Lower leg skin (tissue), 3 donors: ENCODE measurements around the gene CLHC1.

ENCODE experiments used
- POLR2A ChIP-seq, 2 donors: fragments of 450-650 bp; IDR thresholded peaks; one replicate each; pipeline ENCODE4 v1.6.1; 2016 to 2017; ENCODE audit warnings: antibody characterized with exemption in 2 of 2, mild to moderate bottlenecking in 1 of 2, moderate library complexity in 1 of 2
- TF ChIP-seq, protein P1 (sequence below), 3 donors: fragments of 450-650 bp; IDR thresholded peaks; one replicate each; pipeline ENCODE4 v1.5.1; 2016; ENCODE audit warnings: antibody characterized with exemption in 3 of 3, mild to moderate bottlenecking in 3 of 3, moderate library complexity in 2 of 3

DNA sequence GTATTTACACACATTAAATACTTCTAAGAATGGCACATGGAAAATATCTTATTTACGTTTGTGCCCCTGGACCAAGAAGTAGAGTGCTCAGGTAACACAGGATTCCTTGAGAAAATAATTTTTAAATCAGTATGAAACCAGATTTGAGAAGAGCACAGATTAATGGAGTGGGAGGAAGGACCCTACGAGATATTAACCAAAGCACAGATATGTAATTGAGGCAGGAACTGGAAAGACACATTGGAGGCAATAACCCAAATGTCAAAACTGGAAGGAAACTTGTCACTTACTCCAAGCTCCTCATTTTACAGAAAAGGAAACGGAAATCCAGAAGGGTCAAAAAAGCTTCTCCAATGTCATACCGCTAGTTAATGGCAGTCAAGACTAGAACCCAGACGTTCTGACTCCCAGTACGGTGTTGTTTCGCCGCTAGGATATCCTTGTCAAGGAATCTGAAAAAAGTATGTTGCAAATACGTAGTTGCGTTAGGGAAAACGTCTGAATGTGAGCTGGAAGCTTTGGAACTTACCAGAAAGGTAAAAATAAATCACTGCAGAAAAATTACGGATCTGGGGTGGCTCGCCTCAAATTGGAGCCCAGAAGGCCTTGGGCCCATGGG lies 36.3 kb upstream of the CLHC1 start:
- TF ChIP-seq, protein P1, sequence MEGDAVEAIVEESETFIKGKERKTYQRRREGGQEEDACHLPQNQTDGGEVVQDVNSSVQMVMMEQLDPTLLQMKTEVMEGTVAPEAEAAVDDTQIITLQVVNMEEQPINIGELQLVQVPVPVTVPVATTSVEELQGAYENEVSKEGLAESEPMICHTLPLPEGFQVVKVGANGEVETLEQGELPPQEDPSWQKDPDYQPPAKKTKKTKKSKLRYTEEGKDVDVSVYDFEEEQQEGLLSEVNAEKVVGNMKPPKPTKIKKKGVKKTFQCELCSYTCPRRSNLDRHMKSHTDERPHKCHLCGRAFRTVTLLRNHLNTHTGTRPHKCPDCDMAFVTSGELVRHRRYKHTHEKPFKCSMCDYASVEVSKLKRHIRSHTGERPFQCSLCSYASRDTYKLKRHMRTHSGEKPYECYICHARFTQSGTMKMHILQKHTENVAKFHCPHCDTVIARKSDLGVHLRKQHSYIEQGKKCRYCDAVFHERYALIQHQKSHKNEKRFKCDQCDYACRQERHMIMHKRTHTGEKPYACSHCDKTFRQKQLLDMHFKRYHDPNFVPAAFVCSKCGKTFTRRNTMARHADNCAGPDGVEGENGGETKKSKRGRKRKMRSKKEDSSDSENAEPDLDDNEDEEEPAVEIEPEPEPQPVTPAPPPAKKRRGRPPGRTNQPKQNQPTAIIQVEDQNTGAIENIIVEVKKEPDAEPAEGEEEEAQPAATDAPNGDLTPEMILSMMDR (IDR thresholded peaks at IDR 0.05) = no peak
- TF ChIP-seq POLR2A (IDR thresholded peaks at IDR 0.05) = no peak
